Neuronal stem cell (in vitro differentiated cells): ENCODE measurements around the gene TMOD2.

Source experiments
- DNase-seq: peaks from one replicate; pipeline ENCODE4 v3.0.0-alpha.2; 2013; ENCODE audit warnings: low spot score
- H2AFZ ChIP-seq: one replicate; pipeline ENCODE4 v1.6.1; 2013; ENCODE audit warnings: mild to moderate bottlenecking, low read length, inconsistent platforms
- H2AK5ac ChIP-seq: 2 replicates; pipeline ENCODE4 v1.6.1; 2013; ENCODE audit warnings: low read depth, mild to moderate bottlenecking, inconsistent platforms, low read length, moderate library complexity, mixed read lengths
- H2BK120ac ChIP-seq: 2 replicates; pipeline ENCODE4 v1.6.1; 2013; ENCODE audit warnings: low read depth, mild to moderate bottlenecking, inconsistent platforms, low read length, moderate library complexity, mixed read lengths
- H2BK12ac ChIP-seq: one replicate; pipeline ENCODE4 v1.6.1; 2013; ENCODE audit warnings: low read length, inconsistent platforms
- H2BK15ac ChIP-seq: 2 replicates; pipeline ENCODE4 v1.6.1; 2013; ENCODE audit warnings: mild to moderate bottlenecking, low read length, inconsistent platforms, mixed read lengths
- H2BK5ac ChIP-seq: one replicate; pipeline ENCODE4 v1.6.1; 2013; ENCODE audit warnings: inconsistent platforms, mild to moderate bottlenecking, low read length, moderate library complexity
- H3K14ac ChIP-seq: one replicate; pipeline ENCODE4 v1.6.1; 2013; ENCODE audit warnings: low read length, inconsistent platforms
- H3K18ac ChIP-seq: 2 replicates; pipeline ENCODE4 v1.6.1; 2013; ENCODE audit warnings: low read length, inconsistent platforms
- H3K23ac ChIP-seq: 2 replicates; pipeline ENCODE4 v1.6.1; 2013; ENCODE audit warnings: low read depth, mild to moderate bottlenecking, mixed read lengths, low read length, inconsistent platforms; ENCODE audit not compliant: poor library complexity
- H3K27ac ChIP-seq: replicated peaks from 3 replicates; pipeline ENCODE4 v1.5.1; 2013; ENCODE audit warnings: low read length, inconsistent platforms
- H3K27me3 ChIP-seq, 3 experiments: 2 replicates each; pipeline ENCODE4 v1.6.1; 2013; ENCODE audit warnings: low read length in 3 of 3, mild to moderate bottlenecking in 2 of 3, inconsistent platforms in 1 of 3, low read depth in 1 of 3, mixed read lengths in 1 of 3, moderate library complexity in 1 of 3; ENCODE audit not compliant: control insufficient read depth in 3 of 3, insufficient read depth in 3 of 3
- H3K36me3 ChIP-seq, 2 donors: replicated peaks in 1 of 2; 2 replicates each; pipeline ENCODE4 v1.6.1; 2013; ENCODE audit warnings: low read length in 2 of 2; ENCODE audit not compliant: control insufficient read depth in 2 of 2, insufficient read depth in 2 of 2
- H3K4ac ChIP-seq: 2 replicates; pipeline ENCODE4 v1.6.1; 2013; ENCODE audit warnings: inconsistent platforms, mild to moderate bottlenecking, low read length, moderate library complexity
- H3K4me1 ChIP-seq, 2 donors: 1 replicate in 1 of 2; 2 replicates in 1 of 2; pipeline ENCODE4 v1.6.1; 2013; ENCODE audit warnings: low read length in 2 of 2, low read depth in 1 of 2; ENCODE audit not compliant: control insufficient read depth in 2 of 2, insufficient read depth in 1 of 2
- H3K4me2 ChIP-seq: one replicate; pipeline ENCODE4 v1.6.1; 2013; ENCODE audit warnings: mild to moderate bottlenecking, low read length, inconsistent platforms; ENCODE audit not compliant: insufficient read depth, poor library complexity, severe bottlenecking
- H3K4me3 ChIP-seq, 2 donors: 2 replicates each; pipeline ENCODE4 v1.5.1; 2013; ENCODE audit warnings: low read length in 2 of 2, mild to moderate bottlenecking in 2 of 2, inconsistent platforms in 1 of 2, moderate library complexity in 1 of 2
- H3K79me1 ChIP-seq: one replicate; pipeline ENCODE4 v1.6.1; 2013; ENCODE audit warnings: low read depth, mild to moderate bottlenecking, inconsistent platforms, low read length, moderate library complexity
- H3K9ac ChIP-seq: one replicate; pipeline ENCODE4 v1.6.1; 2013; ENCODE audit warnings: mild to moderate bottlenecking, low read depth, low read length, inconsistent platforms; ENCODE audit not compliant: poor library complexity
- H3K9me3 ChIP-seq, 2 donors: replicated peaks in 1 of 2; 2 replicates each; pipeline versions ENCODE3 to v1.6.1; 2013; ENCODE audit warnings: low read length in 2 of 2, mild to moderate bottlenecking in 2 of 2, inconsistent platforms in 1 of 2, low read depth in 1 of 2, mixed read lengths in 1 of 2, moderate library complexity in 1 of 2; ENCODE audit not compliant: control insufficient read depth in 2 of 2, insufficient read depth in 1 of 2
- H4K8ac ChIP-seq: one replicate; pipeline ENCODE4 v1.6.1; 2013; ENCODE audit warnings: low read depth, mild to moderate bottlenecking, inconsistent platforms, low read length, moderate library complexity
- H4K91ac ChIP-seq: one replicate; pipeline ENCODE4 v1.6.1; 2013; ENCODE audit warnings: low read length, low read depth, mild to moderate bottlenecking, inconsistent platforms; ENCODE audit not compliant: poor library complexity
- WGBS, 2 donors: extraction: QIAGEN DNeasy Blood & Tissue Kit; methylation state at CpG; one replicate each; pipeline ENCODE4 v1.1.7; 2013; ENCODE audit warnings: missing lambda C conversion rate in 2 of 2, mixed read lengths in 1 of 2; ENCODE audit not compliant: insufficient read length in 2 of 2, insufficient replicate concordance in 1 of 2; ENCODE audit errors: extremely low coverage in 2 of 2; 5-methylcytosine and 5-hydroxymethylcytosine counted together

The TMOD2 gene

DNA sequence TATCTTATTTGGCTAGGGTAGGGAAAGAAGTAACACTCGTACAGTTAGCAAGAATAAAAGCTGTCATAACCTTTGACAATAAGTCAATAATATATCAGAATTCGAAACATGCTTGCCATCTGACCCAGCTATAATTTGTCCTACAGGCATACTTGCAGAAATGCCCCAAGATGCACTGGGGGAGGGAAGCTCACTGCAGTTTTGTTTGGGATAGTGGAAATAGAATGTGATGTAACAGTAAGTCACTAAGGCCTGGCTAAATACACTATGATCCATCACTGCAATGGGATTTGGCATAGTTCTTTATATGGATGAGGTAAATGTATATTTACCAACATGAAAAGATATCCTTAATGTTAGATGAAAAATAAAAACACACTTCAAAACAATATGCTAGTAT, 52.6 kb downstream of the TMOD2 start:
- Histone ChIP-seq H3K79me1 (peaks cover 2% of the 10 kb centered on the region), H3K9ac (no peak overlapping the region), H2AFZ (no peak overlapping the region), H3K4me3 (no peak overlapping the region), H3K4me2 (no peak overlapping the region), H3K23ac (no peak overlapping the region), H3K14ac (no peak overlapping the region), H3K4ac (no peak overlapping the region), H3K4me1 (peaks cover 0 to 9% of the 10 kb centered on the region in 2 donors), H2BK120ac (no peak overlapping the region), H3K36me3 (no peaks in the 10 kb centered on the region), H3K9me3 (no peaks in the 10 kb centered on the region), H4K8ac (no peak overlapping the region), H4K91ac (no peak overlapping the region), H2AK5ac (no peak overlapping the region), H3K27me3 (no peaks in the 10 kb centered on the region), H2BK5ac (no peak overlapping the region), H3K18ac (no peak overlapping the region), H2BK15ac (no peak overlapping the region), H3K27ac (no peak overlapping the region), H2BK12ac (no peak overlapping the region)
- WGBS, 2 donors = no CpG with 5 or more reads among the region's 2 CpGs
- DNase-seq = no peak

- no peak overlapping the region for H2AFZ ChIP-seq
- no peak overlapping the region for H3K27ac ChIP-seq
- no peak overlapping the region for H3K9ac ChIP-seq
- no peak overlapping the region for H2BK15ac ChIP-seq
- no CpG with 5 or more reads among the region's 2 CpGs for WGBS, 2 donors
- H3K4me1 ChIP-seq = no peaks in the 10 kb centered on the region
- H2BK120ac ChIP-seq = no peak overlapping the region
- H3K23ac ChIP-seq = no peak overlapping the region
- no peak overlapping the region for H3K14ac ChIP-seq
- no peak overlapping the region for H3K18ac ChIP-seq
- no peak overlapping the region for H4K91ac ChIP-seq
- H3K79me1 ChIP-seq = no peaks in the 10 kb centered on the region
- H3K9me3 ChIP-seq = no peaks in the 10 kb centered on the region
- H3K27me3 ChIP-seq = no peaks in the 10 kb centered on the region
- H2BK5ac ChIP-seq = no peak overlapping the region
- no peak for DNase-seq
- H3K4ac ChIP-seq = no peak overlapping the region
- H4K8ac ChIP-seq = no peak overlapping the region
- H2AK5ac ChIP-seq = no peak overlapping the region
- no peaks in the 10 kb centered on the region for H3K36me3 ChIP-seq
- H3K4me3 ChIP-seq = no peak overlapping the region
- no peak overlapping the region for H2BK12ac ChIP-seq
- no peak overlapping the region for H3K4me2 ChIP-seq
These were observed 54.7 kb downstream of the TMOD2 start for GRCh38 chr15:51806123-51806522.

GRCh38 chr15:51809457-51809856, 58.1 kb downstream of the TMOD2 start:
- no peaks in the 10 kb centered on the region for H3K4me1 ChIP-seq
- H3K4me2 ChIP-seq = no peak overlapping the region
- no peak overlapping the region for H3K18ac ChIP-seq
- WGBS, 2 donors = no CpG with 5 or more reads among the region's 1 CpG
- no peaks in the 10 kb centered on the region for H3K27me3 ChIP-seq
- no peak overlapping the region for H2AK5ac ChIP-seq
- no peaks in the 10 kb centered on the region for H3K79me1 ChIP-seq
- no peak overlapping the region for H2BK15ac ChIP-seq
- no peak overlapping the region for H2BK12ac ChIP-seq
- H2AFZ ChIP-seq = no peak overlapping the region
- no peak for DNase-seq
- no peak overlapping the region for H3K27ac ChIP-seq
- no peak overlapping the region for H2BK5ac ChIP-seq
- H3K9me3 ChIP-seq = no peaks in the 10 kb centered on the region
- no peak overlapping the region for H3K9ac ChIP-seq
- no peak overlapping the region for H4K8ac ChIP-seq
- no peak overlapping the region for H3K14ac ChIP-seq
- H3K4ac ChIP-seq = no peak overlapping the region
- H3K4me3 ChIP-seq = no peak overlapping the region
- no peak overlapping the region for H4K91ac ChIP-seq
- H2BK120ac ChIP-seq = no peak overlapping the region
- H3K23ac ChIP-seq = no peak overlapping the region
- H3K36me3 ChIP-seq = no peaks in the 10 kb centered on the region

DNA sequence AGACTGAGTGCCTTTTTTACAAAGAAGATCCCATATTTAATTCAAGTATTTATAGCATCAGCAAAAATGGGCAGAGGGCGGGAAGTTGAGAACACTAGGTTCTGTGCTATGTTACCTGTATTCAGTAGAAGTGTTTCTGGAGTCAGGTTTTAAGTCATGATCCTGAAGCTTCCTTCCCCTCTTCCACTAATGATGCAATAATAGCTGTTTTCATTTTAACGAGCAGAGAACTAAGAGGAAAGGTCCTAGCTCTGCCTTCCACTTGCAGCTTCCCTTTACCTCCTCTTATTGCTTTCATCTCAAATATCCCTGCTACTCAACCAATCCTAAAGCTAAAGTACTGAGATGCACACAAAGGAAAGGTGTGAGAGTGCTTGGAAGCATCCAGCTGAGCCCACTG, 61.2 kb downstream of the TMOD2 start:
- Histone ChIP-seq H2AK5ac (no peak overlapping the region), H4K8ac (no peak overlapping the region), H3K4me3 (no peak overlapping the region), H2BK5ac (no peak overlapping the region), H2AFZ (no peak overlapping the region), H3K27me3 (no peaks in the 10 kb centered on the region), H2BK15ac (no peak overlapping the region), H3K4ac (no peak overlapping the region), H3K79me1 (no peaks in the 10 kb centered on the region), H2BK120ac (no peak overlapping the region), H3K4me2 (no peak overlapping the region), H3K4me1 (no peaks in the 10 kb centered on the region), H3K9me3 (no peaks in the 10 kb centered on the region), H3K18ac (no peak overlapping the region), H2BK12ac (no peak overlapping the region), H3K27ac (no peak overlapping the region), H3K14ac (no peak overlapping the region), H3K23ac (no peak overlapping the region), H3K9ac (no peak overlapping the region), H3K36me3 (no peaks in the 10 kb centered on the region), H4K91ac (no peak overlapping the region)
- no peak for DNase-seq
- no CpG with 5 or more reads among the region's 2 CpGs for WGBS, 2 donors
